SIG-M5 (cell line): ENCODE data around the gene ARSB.
"Not testable (repeated sequence)": the region's sequence is repeated elsewhere in the genome, so short reads cannot be mapped to it uniquely, and the experiment has no call there.

Experiments
- DNase-seq: peaks from one replicate; lab custom pipeline; 2025; lab: John Stamatoyannopoulos, UW

The ARSB gene

GRCh38 chr5:78778538-78778937, 206.6 kb downstream of the ARSB start:
- no peak for DNase-seq

DNA sequence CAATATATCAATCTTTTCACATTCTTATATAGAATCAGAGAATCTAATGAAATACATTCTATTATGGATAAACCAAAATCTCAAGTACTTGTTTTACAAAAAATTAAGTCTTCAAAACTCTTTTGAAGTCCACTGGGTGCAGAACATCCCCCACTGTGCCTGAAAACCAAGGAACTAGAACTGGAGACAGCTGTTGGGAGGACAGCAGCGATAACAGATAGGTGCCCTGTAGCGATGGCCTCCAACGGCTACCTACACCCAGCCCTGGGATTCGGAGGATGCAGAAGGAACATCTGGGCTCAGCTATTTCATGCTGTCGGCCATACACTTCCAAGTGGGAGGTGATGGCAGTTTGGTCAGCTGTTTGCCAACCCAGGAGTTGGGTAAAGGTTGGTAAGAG, 207.2 kb downstream of the ARSB start:
- DNase-seq, result no peak

DNA sequence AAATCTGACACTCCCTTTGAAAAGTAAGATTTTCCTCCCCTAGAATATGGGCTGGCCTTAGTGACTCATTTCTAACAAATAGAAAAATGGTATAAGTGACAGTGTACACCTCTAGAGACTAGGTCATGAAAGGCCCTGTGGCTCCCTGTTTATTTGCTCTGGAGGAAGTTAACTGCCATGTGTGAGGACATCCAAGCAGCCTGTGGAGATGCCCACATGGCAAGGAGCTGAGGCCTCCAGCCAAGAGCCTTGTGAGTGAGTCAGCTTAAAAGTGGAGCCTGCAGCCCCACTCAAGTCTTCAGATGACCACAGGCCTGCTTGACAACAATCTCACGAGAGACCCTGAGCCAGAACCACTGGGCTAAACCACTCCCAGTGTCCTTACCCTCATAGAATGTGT, 208.5 kb downstream of the ARSB start:
- DNase-seq, result no peak

DNA sequence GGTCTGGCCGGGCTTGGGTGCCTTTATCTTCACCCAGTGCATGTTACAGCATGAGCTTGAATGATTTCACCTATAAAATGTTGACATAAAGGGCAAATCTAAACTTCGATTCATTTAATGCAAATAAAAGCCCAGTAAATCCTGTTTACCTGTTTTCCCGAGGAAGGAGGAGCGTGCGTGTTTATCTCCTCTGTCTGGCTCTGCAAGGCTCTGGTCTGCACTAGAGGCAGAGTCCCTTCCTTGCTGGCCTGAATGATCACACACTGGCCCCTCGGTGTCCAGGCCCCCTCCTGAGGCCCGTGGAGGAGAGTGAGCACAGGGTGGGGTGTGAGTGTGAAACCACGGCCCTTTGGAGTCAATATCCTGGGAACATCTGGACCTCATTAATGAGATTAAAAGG, 211.5 kb downstream of the ARSB start:
- DNase-seq, result no peak

DNA sequence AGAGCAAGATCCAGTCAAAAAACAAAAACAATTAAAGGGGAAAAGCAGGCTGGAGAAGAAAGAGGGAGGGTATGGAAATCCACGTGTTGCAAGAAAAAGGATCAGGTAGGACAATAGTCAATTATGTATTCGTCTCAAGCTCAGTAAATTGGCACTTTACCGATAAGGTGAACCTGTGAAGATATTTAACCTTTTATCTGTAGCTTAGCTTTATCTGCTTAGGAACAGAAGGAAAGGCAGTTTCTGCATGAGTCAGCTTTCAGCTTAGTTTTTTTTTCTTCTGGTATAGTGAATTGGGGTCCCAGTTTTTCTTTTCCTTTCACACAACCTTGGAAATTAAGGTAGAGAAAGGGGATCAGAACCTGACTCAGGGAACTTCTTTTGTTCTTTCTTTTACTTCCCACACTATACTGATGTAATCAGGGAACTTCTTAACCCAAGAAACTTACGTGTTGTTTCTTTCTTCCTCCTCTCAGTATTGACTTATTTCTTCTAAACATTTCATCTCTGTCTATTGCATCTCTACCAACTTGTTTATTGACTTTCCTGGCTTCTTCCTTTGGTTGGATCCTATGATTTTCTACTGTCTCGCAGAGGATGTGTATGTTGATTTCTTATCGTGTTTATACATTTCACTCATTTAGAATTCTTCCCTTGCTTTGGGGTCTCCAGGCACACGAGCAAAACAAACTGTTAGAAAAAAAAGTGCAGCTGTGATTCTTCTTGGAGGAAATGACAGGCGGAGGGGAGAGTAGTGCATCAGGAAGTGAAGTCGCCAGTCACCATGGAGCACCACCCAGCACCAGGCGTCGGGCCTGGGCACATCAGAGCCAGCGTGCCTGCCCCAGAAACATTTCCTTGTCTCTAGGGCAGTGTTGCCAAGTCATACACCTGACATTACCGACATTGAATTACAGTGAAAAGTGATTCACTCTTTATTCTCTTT, 213.6 kb downstream of the ARSB start:
- DNase-seq, result no peak

- no peak for DNase-seq
Observed at GRCh38 chr5:78768781-78769380, 216.2 kb downstream of the ARSB start.

- DNase-seq, result no peak
Observed at GRCh38 chr5:78766412-78766762, 218.7 kb downstream of the ARSB start.

DNA sequence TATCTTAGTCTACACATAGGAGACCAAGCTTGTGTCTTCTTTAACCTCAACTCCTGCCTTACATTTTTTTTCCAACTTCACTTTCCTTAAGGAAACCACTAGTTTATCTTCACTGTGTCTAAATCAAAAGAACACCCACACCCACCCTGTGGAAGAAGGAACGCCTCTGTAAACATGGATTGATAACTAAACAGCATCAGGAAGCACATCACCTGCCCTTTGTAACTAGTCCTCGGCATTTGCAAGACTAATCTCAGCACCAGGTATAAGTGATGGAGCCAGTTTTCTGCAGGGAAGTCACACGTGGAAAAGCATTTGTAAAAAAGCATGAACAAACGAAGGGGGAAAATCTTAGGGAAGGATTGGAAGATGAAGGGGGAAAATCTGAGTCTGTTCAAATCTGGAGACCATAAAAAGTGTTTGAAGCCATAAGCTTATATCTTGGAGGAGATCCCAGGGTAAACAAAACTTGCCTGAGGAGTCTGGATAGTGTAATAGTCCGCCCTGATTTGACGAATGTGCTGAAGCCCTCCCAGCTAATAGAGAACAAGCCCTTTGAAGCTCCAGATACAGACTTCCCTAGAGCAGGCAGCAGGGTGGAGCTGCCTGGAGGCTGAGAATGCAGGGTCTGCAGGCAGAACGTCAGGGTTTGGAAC, 219.2 kb downstream of the ARSB start:
- DNase-seq, result no peak

DNA sequence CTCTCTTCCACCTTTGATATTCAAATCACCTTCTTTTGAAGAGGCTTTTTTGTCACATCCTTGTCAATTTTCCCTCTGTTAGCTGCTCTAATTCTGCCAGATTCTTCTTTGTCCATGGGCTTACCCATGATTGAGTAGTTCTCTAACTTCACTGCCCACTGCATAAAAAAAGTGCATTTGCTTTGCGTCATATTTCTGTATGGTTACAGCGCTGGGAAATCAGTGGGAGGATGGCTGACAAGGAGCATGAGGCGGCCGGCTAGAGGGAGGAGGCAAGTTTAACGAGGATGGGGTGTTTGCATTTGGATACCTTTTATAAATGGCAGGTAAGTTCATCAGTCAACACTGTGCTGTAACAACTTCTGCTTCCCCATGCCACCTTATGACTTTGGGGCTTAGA, 220.0 kb downstream of the ARSB start:
- no peak for DNase-seq

GRCh38 chr5:78763659-78764189, 221.4 kb downstream of the ARSB start:
- no peak for DNase-seq

GRCh38 chr5:78762743-78763142, 222.4 kb downstream of the ARSB start:
- DNase-seq, result not testable (repeated sequence)

DNA sequence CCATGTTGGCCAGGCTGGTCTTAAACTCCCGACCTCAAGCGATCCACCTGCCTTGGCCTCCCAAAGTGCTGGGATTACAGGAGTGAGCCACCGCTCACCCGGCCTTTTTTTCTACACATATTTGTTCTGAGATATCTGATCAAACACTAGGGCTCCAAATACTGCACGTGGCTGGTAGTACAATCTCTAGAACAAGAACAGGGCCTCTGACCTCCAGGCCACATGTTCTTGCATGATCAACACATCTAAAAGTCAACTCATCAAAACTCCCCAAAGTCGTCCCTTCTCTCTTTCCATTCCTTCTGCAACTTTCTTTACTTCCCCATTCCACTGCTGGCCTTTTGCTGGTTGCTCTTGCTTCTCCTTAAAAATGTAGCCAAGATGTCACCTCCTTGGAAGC, 223.3 kb downstream of the ARSB start:
- DNase-seq, result no peak

DNA sequence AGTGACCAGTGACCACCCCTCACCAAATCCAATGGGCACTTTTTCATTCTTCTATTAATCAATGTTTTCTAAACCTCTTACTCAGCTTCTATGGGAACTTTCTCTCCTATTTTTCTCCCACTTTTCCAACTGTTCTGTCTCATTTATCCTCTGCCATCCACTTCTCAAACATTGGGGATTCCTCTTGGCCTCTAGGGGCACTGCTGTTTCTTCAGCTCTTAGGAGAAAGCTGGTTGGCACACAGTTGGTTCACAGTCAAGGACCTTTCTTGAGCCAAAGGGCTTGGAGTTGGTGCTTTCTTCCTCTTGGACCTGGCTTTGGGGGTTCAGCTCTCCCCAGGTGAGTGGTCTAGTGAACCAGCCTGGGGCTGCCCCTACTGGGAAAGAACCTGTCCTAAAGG, 224.3 kb downstream of the ARSB start:
- DNase-seq, result no peak

DNA sequence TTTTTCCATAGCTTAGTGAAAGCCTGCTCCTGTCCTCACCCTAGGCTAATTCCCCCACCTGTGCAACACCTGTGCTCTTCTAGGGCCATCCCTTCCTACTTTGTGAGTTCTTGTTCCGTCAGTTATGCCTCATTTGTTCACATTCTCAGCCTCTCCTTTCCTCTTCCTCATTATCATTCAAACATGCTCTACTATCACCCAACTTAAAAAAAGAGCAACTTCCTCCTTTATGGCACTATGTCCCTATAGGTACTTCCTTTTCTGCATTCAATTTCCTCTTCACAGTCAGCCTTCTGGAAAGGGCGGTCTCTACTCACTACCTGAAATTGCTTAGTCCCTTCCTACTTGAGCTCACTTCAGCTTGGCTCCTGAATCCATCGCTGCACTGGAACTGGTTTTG, 224.7 kb downstream of the ARSB start:
- DNase-seq, result peak; percentile 81

- no peak for DNase-seq
Observed at GRCh38 chr5:78758169-78758839, 226.8 kb downstream of the ARSB start.

DNA sequence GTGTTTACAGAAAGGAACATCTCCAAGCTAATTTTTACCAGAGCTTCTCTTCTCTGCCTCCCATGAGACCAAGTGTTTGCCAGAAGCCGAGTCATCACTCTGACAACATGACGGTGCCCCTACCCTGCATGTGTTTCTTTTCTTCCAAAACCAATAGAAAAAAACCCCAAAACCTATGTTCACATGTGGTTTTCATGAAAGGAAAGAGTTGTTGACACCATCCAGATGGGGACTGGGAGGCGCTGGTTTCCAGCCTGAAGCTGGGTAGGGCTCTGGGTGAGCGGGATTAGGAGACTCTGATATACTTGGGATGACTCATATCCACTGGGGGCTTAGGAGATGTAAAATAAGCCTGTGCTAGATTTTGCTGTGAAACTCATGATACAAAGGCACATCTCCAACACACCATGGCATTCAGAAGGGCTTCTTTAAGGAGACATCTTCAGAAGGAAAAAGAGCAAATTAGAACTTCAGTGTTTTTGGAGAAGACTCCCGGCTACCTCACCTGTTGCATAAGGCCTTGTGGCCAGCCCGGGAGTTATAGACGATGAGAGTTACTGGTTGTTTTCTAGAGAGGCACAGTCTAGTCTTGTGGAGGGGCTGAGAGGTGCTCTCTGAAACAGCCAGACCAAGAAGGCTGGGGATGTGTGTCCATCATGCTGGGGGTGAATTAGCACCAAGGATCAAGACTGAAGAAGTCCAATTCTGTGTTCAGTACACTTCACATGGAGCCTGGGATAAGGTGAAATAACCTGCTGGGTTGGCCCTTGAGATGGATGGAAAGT, 227.6 kb downstream of the ARSB start:
- DNase-seq, result no peak

- DNase-seq, result no peak
Observed at GRCh38 chr5:78756858-78757257, 228.3 kb downstream of the ARSB start.

DNA sequence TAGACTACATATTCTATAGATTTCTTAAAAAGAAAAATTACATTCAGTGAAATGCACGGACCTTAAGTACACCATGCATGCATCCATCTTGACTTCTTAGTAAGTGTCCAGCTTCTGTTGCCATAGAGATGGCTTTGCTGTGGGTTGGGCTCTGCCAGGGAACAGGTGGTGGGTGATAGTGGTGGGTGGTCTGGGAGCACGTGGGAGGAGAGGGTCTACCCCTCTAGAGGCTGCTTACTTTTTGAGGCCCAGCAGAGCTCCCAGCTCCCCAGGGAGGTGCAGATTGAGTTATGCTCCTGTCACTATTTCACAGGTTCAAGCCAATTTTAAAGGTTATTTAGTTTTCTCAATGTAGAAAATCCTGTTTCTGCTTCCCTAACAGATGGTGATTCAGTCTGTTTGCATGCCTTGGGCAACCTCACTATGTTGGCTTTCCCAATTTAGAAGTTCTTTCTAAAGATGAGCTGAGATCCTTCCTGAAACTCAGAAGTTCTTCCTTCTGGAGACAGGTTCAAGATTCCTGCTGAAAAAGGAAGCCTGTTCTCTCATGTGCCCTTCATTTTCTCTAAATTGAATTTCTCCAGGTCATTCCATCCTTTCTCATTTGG, 229.2 kb downstream of the ARSB start:
- no peak for DNase-seq

- DNase-seq, result no peak
Observed at GRCh38 chr5:78754655-78755054, 230.5 kb downstream of the ARSB start.

DNA sequence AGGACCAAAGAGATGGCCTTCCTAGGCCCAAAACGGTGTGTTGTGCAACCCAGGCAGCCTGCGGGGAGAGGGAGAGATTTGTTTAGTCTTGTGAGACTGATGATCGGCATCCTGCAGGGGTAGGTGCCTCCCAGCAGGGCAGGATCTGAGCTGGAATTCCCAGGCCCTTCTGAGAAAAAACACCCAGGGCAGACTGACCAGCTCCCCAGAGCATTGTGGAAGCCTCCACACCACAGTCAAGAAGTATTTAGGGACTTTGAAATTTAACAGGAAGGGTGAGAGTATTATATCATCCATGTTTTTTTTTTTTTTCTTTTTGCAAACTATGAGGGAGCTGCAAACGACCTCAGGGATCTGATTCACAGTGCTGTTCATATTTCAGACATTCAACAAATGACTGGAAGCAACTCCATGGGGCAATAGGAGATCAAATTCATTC, 232.0 kb downstream of the ARSB start:
- no peak for DNase-seq

DNA sequence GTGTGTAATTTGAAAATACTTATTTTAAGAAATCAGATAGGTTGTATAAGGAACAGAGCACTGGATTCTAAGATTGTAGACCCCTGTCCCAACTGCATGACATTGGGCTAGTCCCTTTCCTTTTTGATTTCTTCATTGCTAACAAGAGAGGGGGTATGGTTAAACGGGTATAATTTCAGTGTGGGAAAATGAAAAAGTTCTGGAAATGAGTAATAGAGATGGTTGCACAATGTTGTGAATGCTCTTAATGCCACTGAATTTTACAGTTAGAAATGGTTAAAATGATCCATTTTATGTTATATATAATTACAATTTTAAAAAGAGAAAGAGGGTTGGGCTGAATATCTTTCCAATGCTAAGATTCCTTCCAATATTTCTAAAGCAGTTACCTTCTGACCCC, 233.2 kb downstream of the ARSB start:
- no peak for DNase-seq
